Stimulated activated CD8-positive, alpha-beta memory T cell treated with anti-CD3 and anti-CD28 coated beads, Interleukin-4, amount 100 ng/mL, for 24 hours (primary cell): ENCODE results near the gene DENND2D.

Experiments used
- DNase-seq: peaks from one replicate; pipeline ENCODE4 v3.0.0-alpha.2; 2020; ENCODE audit warnings: low read depth

Gene DENND2D

DNA sequence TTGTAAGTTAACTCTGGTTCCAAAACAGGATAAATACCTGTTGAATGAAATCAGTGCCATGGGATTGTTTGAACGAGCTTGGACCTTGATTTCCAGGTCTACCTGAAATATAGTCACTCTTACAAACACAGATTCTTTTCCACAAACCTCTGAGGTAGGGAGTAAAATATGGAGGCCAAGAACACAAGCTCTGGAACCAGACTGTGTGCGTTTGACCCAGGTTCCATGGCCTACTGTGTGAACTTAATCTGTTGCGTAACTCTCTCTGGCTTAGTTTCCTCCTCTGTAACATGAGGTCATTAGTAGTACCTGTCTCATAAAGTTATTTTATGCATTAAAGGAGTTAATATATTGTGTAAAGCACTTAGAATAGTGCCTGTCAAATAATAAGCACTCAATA lies 25.1 kb downstream of the DENND2D start:
- DNase-seq, result no peak

DNA sequence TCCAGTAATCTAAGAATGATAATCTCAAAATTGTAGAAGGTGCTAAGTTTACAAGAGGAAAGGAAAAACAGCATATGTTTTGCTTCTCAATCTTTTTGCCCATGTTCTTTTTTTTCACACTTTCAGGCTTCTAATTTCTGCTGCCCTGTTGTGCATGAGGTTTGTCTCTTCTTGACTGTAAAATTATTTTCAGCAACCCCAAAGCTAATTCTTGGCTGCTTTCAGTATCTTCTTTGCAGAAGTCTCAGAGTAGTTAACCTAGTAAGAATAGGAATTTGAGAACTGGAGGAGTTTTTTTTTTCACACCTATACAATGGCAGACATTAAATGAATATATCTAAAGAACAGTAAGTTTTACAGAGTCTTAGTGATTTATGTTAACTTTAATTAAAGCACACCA lies 26.4 kb downstream of the DENND2D start:
- DNase-seq, result no peak

DNA sequence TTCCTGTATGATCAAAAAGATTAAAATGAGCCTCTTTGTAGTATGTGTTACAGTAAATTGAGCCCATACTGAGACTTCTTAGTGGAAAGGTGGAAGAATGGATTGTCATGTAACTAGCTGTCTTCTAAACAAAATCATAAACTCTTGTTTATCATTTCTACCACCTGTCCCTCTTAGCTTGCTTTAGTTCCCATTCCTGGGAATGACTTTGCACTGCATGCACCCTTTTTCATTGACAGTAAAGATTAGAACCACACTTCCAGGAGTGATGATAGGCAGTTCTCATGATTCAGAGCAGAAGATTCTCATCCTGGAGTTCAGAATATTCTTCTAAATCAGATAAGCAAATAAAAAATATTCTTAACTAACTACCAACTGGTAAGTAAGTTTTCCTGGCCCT lies 28.0 kb downstream of the DENND2D start:
- DNase-seq, result no peak

DNA sequence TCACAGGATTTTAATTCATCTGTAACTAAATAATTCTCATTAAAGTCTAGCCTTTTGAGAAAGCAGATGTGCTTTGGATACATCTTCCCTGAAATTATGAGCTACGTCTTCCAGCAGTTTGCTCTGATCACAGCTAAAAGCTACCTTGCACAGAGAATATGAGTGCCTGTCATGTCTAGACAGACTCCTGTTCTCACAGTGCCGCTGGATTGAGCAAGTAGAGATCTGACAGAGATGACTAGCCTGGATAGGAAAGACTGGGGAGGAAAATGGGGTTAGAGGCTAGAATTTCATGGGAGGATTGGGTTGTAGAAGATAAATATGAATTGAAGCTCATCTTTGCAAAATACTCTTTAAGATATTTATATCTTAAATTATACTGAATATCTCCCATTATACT lies 36.3 kb downstream of the DENND2D start:
- no peak for DNase-seq

DNA sequence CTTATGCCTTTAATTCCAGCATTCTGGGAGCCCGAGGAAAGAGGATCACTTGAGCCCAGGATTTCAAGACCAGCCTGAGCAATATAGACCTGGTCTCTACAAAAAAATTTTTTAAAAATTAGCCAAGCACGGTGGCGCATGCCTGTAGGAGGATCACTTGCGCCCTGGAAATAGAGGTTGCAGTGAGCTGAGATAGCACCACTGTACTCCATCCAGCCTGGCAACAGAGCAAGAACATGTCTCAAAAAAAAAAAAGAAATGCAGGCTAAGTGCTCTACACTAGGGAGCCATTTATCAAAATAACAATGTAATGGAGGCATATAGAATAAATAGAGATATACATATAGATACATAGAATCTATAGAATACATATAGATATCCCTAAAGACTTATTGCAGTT lies 37.1 kb downstream of the DENND2D start:
- DNase-seq, result no peak

DNA sequence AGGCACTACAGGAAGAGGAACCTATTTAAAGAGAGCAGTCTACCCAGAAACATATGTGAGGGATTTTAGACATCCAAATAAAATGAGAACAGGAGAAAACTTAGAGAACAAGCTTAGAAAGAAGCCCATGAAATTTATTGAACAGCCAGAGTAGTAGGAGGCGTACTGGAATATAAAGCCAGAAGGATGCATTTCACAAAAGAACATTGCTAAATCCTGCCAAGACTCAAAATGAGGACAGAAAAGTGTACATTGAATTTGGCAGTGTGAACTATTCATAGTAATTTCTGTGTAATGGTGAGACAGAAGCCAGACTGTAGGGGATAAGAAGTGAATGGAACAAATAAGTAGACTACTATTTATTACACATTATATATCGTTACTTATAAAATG lies 38.0 kb downstream of the DENND2D start:
- no peak for DNase-seq

DNA sequence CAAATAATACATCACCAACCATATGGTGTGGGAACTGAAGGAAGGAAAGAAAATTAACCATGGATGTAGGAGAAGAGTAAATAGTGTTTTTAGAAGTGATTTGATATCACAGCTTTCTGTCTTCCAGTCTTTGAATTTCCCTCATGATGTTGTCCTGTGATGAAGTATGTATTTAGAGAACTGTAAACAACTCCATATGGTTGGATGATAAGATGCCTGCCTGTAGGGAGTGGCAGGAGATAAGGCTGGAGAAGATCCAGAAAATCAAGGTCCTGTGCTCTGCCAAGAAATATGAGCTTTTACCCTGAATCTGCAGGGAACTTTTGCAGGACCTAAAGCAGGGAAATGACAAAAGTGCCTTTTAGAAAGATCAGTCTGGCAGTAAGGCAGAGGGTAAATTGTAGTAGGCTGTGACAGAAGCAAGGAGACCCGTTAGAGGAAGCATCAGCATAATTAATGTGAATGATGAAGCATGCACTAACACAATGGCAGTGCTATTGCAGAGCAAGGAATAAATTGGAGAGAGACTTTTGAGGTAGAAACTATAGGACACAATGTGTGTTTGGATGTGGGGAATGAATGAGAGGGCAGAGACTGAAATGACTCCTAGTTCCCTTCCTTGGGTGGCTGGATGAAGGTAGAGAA lies 38.5 kb downstream of the DENND2D start:
- DNase-seq, result no peak

DNA sequence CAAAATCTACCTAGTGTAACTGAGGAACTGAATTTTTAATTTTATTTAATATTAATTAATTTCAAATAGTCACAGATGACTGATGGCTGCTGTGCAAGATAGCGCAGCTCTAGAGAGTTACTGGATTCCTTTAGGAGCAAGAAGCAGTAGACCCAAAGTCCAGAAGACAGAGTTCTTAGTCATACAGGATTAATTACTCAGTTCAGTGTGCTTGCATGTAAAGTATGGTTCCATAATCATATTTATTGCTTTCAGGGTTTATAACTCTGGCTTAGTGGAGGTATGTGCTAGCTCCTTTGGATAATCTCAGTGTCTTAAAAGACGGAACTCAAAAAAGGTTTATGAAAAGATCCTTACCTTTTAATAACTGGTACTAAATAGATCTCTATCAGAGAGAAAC lies 43.0 kb downstream of the DENND2D start:
- DNase-seq, result no peak

DNA sequence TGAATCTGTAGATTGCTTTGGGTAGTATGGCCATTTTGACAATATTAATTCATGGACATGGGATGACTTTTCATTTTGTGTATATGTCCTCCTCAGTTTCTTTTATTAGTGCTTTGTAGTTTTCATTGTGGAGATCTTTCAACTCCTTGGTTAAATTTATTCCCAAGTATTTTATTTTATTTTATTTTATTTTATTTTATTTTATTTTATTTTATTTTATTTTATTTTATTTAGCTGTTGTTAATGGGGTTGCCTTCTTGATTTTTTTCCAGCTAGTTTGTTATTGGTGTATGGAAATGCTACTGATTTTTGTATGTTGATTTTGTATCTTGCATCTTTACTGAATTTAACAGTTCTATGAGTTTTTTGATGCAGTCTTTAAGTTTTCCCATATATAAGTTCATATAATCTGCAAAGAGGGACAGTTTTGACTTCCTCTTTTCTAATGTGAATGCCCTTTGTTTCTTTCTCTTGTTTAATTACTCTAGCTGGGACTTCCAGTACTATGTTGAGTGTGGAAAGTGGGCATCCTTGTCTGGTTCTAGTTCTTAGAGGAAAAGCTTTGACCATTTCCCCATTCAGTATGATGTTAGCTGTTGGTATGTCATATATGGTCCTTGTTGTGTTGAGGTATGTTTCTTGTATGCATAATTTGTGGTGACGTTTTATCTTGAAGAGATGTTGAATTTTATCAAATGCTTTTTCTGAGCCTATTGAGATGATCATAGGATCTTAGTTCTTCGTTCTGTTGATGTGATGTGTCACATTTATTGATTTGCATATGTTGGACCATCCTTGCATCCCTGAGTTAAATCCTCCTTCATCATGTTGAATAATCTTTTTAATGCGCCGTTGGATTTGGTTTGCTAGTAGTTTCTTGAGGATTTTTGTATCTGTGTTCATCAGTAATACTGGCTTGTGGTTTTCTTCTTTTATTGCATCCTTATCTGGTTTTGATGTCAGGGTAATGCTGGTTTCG lies 46.1 kb downstream of the DENND2D start:
- no peak for DNase-seq

DNA sequence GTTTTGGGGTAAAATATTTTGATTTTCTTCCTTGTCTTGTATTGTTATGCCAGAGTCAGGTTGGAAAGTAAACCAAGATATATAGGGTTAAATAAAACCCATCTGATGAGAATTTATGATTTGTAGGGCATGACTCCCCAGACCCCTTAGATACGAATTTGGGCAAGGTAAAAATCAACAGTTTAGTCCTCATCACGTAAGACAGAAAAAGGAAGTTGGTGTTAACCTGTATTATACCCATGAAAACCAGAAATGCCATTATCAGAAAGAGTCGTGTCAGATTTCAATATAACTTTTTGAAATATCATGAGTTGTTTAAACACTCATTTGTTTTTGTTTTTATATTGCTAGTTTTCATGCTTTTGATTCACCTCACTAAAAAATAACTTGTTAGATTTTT lies 48.6 kb downstream of the DENND2D start:
- no peak for DNase-seq

DNA sequence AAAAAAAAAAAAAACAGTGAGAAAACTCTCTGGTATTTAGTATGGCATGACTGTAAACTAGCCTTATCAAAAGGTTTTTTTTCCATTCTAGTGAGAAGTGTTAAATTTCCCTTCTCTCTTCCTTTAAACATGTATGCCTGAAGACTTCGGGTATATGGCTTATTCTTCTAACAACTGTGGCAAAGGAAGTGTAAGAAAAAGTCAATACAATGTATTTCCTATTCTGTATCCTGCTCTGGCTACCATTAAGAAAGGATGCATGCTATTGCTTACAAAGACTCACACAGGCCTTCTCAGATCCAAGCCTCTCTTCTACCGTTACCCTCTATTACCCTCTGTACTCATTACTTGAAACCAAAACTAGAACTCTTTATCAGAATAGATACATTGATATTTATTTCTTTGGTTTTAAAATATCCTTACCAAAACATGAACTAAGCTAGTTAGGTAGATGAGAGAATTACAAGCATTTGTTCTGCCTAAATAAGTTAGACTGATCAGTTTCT lies 52.0 kb downstream of the DENND2D start:
- no peak for DNase-seq

DNA sequence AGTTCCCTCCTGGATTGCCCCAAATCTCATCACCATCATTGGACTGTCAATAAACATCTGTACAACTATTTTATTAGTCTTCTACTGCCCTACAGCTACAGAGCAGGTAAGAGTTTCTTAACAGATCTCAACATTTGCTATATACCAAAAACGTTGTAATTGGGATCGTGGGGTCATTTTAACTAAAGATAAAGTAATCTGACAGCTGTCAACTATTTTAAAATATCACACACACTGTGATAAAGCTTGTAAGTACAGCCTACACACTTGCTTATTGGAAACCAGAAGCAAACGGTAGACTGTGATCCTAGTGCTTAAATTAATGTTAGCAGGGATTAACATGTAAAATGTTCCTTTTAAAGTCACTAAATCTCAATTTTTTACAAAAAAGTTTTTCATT lies 52.5 kb downstream of the DENND2D start:
- no peak for DNase-seq

DNA sequence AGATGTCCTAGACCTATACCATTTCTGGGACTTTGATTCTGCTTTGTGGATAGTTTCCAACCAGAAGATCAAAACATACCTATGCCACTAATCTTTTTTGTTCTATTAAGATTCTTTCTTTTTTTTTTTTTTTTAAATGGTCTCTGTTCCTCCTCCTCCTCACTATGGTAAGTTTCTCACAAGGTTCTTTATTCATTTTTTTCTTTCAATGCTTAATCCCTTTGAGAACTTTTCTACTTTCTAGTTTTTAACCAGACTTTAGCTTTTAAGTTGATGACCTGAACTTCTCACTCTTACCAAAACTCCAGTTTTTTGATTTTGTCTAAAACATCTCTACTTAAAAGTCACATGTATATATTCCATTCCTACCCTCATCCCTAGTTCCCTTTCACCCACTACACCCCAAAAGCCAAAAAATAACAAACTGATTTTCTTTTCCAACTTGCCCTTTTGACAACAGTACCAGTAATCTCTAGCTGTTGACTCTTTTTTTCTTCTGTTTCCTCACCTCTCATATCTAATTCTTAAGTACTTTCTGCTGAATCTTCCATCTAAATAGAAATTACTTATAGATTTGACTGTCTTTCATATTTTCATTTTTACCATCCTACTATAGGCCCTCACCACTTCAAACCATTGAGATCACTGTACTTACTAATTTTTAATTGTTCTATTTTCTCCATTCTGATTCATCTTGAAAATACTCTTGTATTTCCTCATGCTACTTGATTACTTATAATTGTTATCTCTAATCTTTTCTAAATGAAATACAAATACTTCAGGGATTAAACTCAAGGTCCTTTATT lies 54.3 kb downstream of the DENND2D start:
- no peak for DNase-seq

DNA sequence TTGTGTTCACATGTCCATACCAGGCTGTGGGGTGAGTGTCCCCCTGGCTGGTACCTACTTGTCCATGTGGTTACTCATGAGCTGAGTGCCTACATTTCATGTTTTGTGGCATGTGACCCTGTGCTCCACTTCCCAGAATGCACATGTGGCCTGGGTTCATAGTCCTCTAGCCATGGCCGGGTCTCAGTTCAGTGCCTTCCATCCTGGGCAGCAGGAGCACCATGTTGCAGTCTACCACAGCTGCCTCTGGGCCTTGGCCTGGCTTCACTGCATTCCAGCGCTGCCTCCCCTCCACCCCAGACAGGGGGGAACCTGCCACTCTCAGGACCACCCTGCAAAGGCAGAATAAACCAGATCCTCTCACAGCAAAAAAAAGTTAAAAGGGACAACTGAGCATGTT lies 54.9 kb downstream of the DENND2D start:
- no peak for DNase-seq

DNA sequence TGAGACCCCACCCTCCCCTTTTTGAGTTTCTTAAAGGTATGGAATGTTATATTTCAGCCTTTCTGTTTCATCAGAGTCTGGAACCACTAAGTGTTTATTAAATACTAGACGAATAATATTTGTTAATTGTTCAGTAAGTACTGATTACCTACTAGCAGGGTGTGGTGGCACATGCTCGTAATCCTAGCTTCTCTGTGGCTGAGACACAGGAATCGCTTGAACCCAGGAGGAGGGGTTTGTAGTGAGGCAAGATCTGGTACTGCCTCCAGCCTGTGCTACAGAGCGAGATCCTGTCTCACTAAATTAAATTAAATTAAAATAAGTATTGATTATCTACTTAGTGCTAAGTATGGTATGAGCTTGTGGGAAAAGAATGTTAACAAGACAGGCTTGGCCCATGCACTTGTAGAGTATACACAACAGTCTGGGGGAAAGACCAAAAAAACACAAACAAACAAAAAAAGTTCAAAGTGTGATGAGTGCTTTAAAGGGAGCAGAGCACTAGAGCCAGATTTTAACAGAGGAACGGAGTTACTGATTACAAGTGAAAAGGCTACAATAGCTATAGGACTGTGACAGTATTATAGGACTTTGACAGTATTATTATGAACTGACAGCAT lies 58.0 kb downstream of the DENND2D start:
- DNase-seq, result no peak

DNA sequence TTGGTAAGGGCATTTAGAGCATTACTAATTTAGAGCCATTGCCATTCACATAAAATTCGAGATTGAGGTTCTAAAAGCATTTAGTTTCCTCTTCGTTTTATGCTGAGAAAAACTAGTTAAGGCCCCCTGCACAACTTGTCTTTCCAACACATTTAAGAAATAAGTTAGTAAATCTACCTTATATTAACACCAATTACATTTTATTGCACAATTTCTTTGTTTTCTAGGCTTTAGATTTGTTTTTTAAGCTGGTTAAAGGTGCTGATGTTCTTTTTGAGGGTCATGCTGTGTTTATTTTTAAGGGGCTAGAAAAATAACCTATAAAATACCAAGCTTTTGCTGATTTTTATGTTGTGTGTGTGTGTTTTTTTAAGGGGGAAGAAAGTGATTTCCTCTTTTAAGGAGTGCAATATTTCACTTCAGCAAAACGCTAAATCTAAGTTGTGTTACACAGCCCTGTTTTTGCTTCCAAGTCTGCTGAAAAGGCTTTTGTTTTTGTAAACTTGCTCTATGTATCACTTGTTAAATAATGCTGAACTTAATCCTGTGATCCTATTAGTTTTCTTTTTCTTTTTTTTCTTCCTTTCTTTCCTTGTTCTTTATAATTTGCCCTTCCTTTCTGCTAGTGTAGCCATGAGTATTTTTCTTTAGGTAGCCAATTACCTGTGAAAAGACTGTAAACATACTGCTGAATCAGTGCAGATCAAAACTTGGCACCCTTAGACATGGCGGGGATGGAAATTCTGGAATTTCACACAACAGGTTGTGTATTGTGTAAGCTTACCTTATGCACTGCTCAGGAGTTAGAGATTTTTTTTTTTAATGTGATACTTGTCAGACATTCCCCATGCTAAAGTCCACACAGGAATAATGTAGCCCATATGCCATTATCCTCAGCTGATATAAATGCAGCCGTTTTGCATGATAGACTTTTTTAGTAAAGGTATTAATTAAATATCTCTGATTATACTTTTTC lies 58.9 kb downstream of the DENND2D start:
- DNase-seq, result no peak

DNA sequence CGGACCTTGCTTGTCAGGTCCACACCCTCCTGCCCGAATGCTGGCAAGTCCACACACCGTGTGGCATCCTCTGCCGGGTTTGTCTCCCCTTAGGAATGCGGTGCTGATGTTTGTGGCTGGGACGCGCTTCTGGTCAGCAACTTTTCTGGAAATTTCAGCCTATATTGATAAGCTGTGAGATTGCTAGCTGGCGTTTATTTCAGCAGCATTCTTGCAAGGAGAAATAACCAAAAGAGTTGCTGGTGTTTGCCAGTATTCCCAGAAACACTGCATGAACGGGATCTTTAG lies 59.8 kb downstream of the DENND2D start:
- no peak for DNase-seq

DNA sequence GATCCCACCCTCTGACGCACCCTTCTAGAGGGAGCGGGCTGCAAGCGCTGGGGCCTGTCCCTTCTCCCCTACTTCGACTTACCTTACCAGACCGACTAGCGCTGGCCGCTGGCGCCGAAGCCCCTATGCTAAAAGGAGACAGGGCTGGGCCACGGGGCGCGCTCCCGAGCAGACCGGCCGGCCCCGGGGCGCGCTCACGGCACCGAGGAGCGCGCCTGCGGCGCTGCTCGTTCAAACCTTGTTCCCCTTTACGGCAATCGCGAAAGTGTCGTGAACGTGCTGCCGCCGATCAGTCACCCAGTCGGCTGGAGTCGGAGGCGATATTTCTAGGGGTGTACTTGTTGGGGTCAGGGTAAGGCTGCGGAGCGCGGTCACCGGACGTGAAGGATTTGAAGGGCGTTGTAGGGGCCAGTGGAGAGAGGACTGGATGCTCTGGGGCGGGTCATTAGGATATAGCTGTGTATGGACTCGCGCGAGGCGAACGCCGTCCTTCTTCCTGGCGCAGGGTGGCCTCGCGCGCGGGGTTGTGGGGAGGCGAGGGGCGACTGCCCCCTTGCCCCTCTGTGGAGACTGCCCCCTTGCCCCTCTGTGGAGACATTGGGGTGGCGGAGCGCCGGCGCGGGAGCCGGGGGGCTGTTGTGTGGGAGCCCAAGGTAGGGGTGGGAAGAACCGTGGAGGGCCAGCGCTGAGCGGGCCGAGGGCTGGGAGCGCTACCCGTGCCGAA lies 60.3 kb downstream of the DENND2D start, which contains the start of the genes CEPT1 and DRAM2:
Gene CEPT1, plus strand, starts transcription at position 268 of the 724 bp plus-strand sequence. CDS start 7,492 bp downstream, outside the sequence.
Gene DRAM2, minus strand, starts transcription at position 138 of the 724 bp plus-strand sequence. CDS start 8,539 bp downstream, outside the sequence.
- peak; percentile 88 for DNase-seq

DNA sequence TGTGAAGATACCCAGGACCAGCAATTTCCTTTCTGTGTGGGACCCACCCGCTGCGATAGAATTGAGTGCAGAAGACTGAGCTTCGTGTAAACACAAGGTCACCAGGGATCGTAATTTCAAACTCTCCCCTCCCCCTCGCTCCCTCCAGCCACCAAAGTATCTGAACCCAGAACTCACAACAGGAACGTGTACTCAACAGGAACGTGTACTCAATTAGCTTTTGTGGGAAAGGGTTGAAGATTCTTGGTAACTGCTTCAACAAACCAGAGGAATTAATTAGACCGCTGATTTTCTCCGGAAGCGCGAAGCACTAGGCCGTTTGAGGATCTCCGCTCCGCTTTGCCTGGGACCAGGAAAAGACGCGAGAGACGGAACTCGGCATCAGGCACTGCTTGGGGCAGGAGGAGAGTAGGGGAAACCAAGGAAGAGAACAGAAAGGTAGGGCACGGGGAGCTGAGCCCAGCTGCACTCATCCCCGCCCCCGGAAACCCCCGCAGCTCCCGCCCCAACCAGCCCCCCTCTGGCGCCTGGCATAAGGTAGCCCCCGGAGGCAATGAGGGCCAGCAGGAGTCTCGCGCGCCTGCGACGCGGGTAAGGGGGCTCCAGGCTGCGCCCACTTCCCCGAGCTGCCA lies 61.0 kb downstream of the DENND2D start:
- DNase-seq, result peak; percentile 42
